Measurements from ENCODE around the gene MCC.

DNA sequence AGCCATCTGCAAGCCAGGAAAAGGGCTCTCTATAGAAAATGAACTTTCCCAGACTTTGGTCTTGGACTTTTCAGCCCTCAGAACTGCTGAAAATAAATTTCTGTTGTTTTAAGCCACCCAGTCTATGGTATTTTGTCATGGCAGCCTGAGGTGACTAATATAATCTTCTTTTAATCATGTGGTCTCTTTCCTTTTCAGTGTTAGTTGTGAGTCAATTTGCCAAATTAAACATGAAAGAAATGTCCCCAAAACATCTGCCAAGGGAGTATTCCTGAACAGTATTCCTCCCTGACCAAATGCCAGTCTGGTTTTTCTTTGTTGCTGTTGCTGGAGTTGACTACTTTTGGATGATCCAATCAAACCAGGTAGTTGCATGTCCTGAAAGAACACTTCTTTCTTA is 20.5 kb upstream of the MCC start:
- TF ChIP-seq, protein P1, sequence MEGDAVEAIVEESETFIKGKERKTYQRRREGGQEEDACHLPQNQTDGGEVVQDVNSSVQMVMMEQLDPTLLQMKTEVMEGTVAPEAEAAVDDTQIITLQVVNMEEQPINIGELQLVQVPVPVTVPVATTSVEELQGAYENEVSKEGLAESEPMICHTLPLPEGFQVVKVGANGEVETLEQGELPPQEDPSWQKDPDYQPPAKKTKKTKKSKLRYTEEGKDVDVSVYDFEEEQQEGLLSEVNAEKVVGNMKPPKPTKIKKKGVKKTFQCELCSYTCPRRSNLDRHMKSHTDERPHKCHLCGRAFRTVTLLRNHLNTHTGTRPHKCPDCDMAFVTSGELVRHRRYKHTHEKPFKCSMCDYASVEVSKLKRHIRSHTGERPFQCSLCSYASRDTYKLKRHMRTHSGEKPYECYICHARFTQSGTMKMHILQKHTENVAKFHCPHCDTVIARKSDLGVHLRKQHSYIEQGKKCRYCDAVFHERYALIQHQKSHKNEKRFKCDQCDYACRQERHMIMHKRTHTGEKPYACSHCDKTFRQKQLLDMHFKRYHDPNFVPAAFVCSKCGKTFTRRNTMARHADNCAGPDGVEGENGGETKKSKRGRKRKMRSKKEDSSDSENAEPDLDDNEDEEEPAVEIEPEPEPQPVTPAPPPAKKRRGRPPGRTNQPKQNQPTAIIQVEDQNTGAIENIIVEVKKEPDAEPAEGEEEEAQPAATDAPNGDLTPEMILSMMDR (IDR thresholded peaks at IDR 0.05): no peak
- no peak for TF ChIP-seq POLR2A (IDR thresholded peaks at IDR 0.05)
